ENCODE measurements around the gene RSKR. TPM values are rescaled to one million over a fixed set of nuclear protein-coding genes. Genes with fewer than 3 reads are reported as not detected.

Gene RSKR
- 0.91 and 3.7 TPM in 2 replicates for total RNA-seq

GRCh38 chr17:28613931-28614381 lies at the start of gene RSKR:
RSKR (minus strand) TSS chr17:28614185; CDS start chr17:28614161, 24 bp downstream.

GRCh38 chr17:28661635-28662526 lies 47.9 kb upstream of the RSKR start, which contains the start of the genes SDF2 and SUPT6H:
SDF2 (minus strand) TSS chr17:28661906; CDS start chr17:28661876, 30 bp downstream.
SUPT6H (plus strand) TSS chr17:28662205; CDS start chr17:28673402, 11,197 bp downstream.

GRCh38 chr17:28644787-28645575 lies 31.0 kb upstream of the RSKR start, which contains the start of gene BLTP2:
BLTP2 (minus strand) TSS chr17:28645158; CDS start chr17:28645056, 102 bp downstream.

GRCh38 chr17:28598799-28599310 lies 15.1 kb downstream of the RSKR start, which contains the start of gene SPAG5:
SPAG5 (minus strand) TSS chr17:28599025; CDS start chr17:28598946, 79 bp downstream.

GRCh38 chr17:28576758-28577465 lies 37.1 kb downstream of the RSKR start, which contains the start of gene ALDOC:
ALDOC (minus strand) TSS chr17:28576895; CDS start chr17:28575532, 1,363 bp downstream.

GRCh38 chr17:28571361-28572122 lies 42.4 kb downstream of the RSKR start, which contains the start of gene PIGS:
PIGS (minus strand) TSS chr17:28571524; CDS start chr17:28571496, 28 bp downstream.

Other genes starting within 250 kb of the RSKR start
- not detected in 2 replicates for gene SEBOX, start 249.0 kb downstream of the RSKR start, total RNA-seq
- gene VTN, start 243.9 kb downstream of the RSKR start, total RNA-seq: 0.16 and 1.4 TPM in 2 replicates
- 7.8 and 10.0 TPM in 2 replicates for gene SARM1, start 242.5 kb downstream of the RSKR start, total RNA-seq
- gene SLC46A1, start 208.0 kb downstream of the RSKR start, total RNA-seq: 2.3 and 4.9 TPM in 2 replicates
- gene SLC13A2, start 140.5 kb downstream of the RSKR start, total RNA-seq: not detected in 2 replicates
- not detected in 2 replicates for gene FOXN1, start 107.8 kb downstream of the RSKR start, total RNA-seq
- 24.0 and 48.5 TPM in 2 replicates for gene UNC119, start 61.6 kb downstream of the RSKR start, total RNA-seq
- 68.5 and 114 TPM in 2 replicates for gene PIGS, start 42.7 kb downstream of the RSKR start, total RNA-seq
- 130 and 212 TPM in 2 replicates for gene ALDOC, start 37.3 kb downstream of the RSKR start, total RNA-seq
- 19.0 and 26.4 TPM in 2 replicates for gene SPAG5, start 15.2 kb downstream of the RSKR start, total RNA-seq
- gene BLTP2, start 31.0 kb upstream of the RSKR start, total RNA-seq: 79.1 and 90.8 TPM in 2 replicates
- gene SDF2, start 47.7 kb upstream of the RSKR start, total RNA-seq: 59.8 and 68.8 TPM in 2 replicates
- 30.6 and 50.3 TPM in 2 replicates for gene SUPT6H, start 48.0 kb upstream of the RSKR start, total RNA-seq
- gene PROCA1, start 97.7 kb upstream of the RSKR start, total RNA-seq: 0.39 and 3.8 TPM in 2 replicates
- gene RAB34, start 103.7 kb upstream of the RSKR start, total RNA-seq: 348 and 466 TPM in 2 replicates
- 866 and 1,222 TPM in 2 replicates for gene RPL23A, start 105.8 kb upstream of the RSKR start, total RNA-seq
- 0.96 and 18.4 TPM in 2 replicates for gene TLCD1, start 112.0 kb upstream of the RSKR start, total RNA-seq
- 1.6 and 2.4 TPM in 2 replicates for gene NEK8, start 114.6 kb upstream of the RSKR start, total RNA-seq
- 23.6 and 39.0 TPM in 2 replicates for gene TRAF4, start 129.8 kb upstream of the RSKR start, total RNA-seq
- gene FAM222B, start 228.6 kb upstream of the RSKR start, total RNA-seq: 8.9 and 12.0 TPM in 2 replicates
- 48.5 and 56.0 TPM in 2 replicates for gene ERAL1, start 240.8 kb upstream of the RSKR start, total RNA-seq